Esophagus squamous epithelium (tissue), 5 donors: ENCODE data around the gene PTPA. TPM values are rescaled to one million over a fixed set of nuclear protein-coding genes. Genes with fewer than 3 reads are reported as not detected.
A peak's percentile ranks its signal among the peaks of the same experiment; 100 is the strongest.

Experiments used
- DNase-seq: peaks from one replicate; lab custom pipeline; 2025; lab: John Stamatoyannopoulos, UW
- H3K27ac ChIP-seq, 4 donors: fragments of 200-600 bp; sonication (generic); one replicate each; pipeline ENCODE4 v1.5.1; 2016 to 2019; ENCODE audit warnings: mild to moderate bottlenecking in 1 of 4
- H3K27me3 ChIP-seq, 4 donors: fragments of 200-600 bp; sonication (generic); 1 replicate in 3 of 4; 2 replicates in 1 of 4; pipeline versions ENCODE4 v1.5.1 to v1.6.0; 2017 to 2021; ENCODE audit warnings: antibody characterized with exemption in 1 of 4
- H3K36me3 ChIP-seq, 3 donors: fragments of 200-600 bp; sonication (generic); one replicate each; pipeline ENCODE4 v1.5.1; 2016 to 2019
- H3K4me1 ChIP-seq, 3 donors: fragments of 200-600 bp; sonication (generic); one replicate each; pipeline ENCODE4 v1.5.1; 2017 to 2019
- H3K4me3 ChIP-seq, 4 donors: fragments of 200-600 bp; sonication (generic); 1 replicate in 3 of 4; 2 replicates in 1 of 4; pipeline ENCODE4 v1.5.1; 2016 to 2019; ENCODE audit warnings: mild to moderate bottlenecking in 2 of 4, moderate library complexity in 1 of 4
- H3K9me3 ChIP-seq, 3 donors: fragments of 200-600 bp; sonication (generic); one replicate each; pipeline ENCODE4 v1.5.1; 2016 to 2019
- POLR2A ChIP-seq, 4 donors: fragments of 450-650 bp; IDR thresholded peaks; one replicate each; pipeline ENCODE4 v1.6.1; 2017; ENCODE audit warnings: antibody characterized with exemption in 4 of 4, mild to moderate bottlenecking in 4 of 4, moderate library complexity in 3 of 4
- WGBS, 2 donors: methylation state at CpG; one replicate each; pipeline ENCODE4 v1.1.5; 2018; 5-methylcytosine and 5-hydroxymethylcytosine counted together
- intact Hi-C: fragments of 100-400 bp; cut with DNase I; formaldehyde crosslinking; loops from one replicate; pipeline ENCODE4 v1.15.0; 2022
- total RNA-seq, 4 donors: library from RNA; depleted of rRNA; stranded (reverse); fragments of >200 nt; gene quantifications; one replicate each; pipeline ENCODE4 v1.1.0, GENCODE V29; 2016
- TF ChIP-seq, protein P1 (sequence below), 6 experiments: fragments of 450-650 bp in 4 of 6; fragments of 200-600 bp in 2 of 6; sonication (generic) in 2 of 6; IDR thresholded peaks; one replicate each; pipeline ENCODE4 v1.5.1; 2016 to 2019; ENCODE audit warnings: antibody characterized with exemption in 6 of 6, mild to moderate bottlenecking in 4 of 6, moderate library complexity in 4 of 6
- donor health status: DM: yes; HTN: yes; CAD: no.

The PTPA gene
- total RNA-seq, 4 donors from 2014 or later: 59.1 to 110 (median 80.6) TPM

DNA sequence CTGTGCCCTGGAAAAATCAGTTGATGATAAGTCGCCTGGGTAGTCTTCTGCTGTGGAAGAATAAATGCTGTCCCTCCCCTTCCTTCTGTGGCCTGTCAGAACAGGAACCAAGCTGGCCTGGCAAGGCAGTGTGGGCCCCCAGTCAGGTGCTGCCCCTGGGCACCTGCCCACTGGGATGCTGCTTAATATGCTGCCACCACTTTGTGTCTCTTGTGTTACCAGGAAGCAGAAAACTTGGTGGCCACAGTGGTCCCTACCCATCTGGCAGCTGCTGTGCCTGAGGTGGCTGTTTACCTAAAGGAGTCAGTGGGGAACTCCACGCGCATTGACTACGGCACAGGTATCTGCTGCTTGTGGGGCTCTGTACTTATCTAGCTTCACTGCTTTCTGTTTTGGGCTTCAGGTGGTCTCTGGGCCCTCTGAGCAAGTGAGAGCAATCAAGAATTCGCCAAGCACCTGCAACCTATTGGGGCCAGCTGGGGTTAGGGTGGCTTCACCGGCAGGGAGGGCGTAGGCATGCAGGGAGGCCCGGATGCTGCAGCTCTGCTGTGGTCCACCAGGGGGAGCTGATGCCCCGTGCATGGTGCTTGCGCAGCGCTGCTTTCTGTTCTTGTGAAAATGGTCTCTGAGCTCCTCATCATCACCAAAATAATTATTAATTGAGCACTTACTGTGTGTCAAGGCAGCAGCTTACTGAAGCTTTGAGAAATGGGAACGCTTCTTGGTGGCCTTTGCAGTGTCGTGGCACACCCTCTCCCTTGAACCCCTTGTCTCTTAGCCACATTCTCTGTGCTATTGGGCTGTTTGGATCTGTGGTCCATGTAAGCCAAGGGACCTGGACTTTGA is 20.3 kb downstream of the PTPA start:
- peaks cover 0 to 21% (median 6%) of the 10 kb centered on the region in 3 donors for H3K4me1 ChIP-seq
- no peak overlapping the region for H3K4me3 ChIP-seq
- H3K9me3 ChIP-seq: no peaks in the 10 kb centered on the region
- 22 to 43% methylated on average over 3 to 11 of the region's 13 CpGs for WGBS, 2 donors
- H3K36me3 ChIP-seq: peaks cover 19 to 97% (median 20%) of the 10 kb centered on the region in 3 donors
- peak overlapping the region in 2 of 4 donors; percentile 14 to 39 for H3K27ac ChIP-seq
- no peak for TF ChIP-seq POLR2A (IDR thresholded peaks at IDR 0.05)
- TF ChIP-seq, protein P1, sequence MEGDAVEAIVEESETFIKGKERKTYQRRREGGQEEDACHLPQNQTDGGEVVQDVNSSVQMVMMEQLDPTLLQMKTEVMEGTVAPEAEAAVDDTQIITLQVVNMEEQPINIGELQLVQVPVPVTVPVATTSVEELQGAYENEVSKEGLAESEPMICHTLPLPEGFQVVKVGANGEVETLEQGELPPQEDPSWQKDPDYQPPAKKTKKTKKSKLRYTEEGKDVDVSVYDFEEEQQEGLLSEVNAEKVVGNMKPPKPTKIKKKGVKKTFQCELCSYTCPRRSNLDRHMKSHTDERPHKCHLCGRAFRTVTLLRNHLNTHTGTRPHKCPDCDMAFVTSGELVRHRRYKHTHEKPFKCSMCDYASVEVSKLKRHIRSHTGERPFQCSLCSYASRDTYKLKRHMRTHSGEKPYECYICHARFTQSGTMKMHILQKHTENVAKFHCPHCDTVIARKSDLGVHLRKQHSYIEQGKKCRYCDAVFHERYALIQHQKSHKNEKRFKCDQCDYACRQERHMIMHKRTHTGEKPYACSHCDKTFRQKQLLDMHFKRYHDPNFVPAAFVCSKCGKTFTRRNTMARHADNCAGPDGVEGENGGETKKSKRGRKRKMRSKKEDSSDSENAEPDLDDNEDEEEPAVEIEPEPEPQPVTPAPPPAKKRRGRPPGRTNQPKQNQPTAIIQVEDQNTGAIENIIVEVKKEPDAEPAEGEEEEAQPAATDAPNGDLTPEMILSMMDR (IDR thresholded peaks at IDR 0.05): peak; percentile 94 to 99 (median 98)
- no peak for DNase-seq
- intact Hi-C loops: no loop called here
- H3K27me3 ChIP-seq: no peaks in the 10 kb centered on the region

DNA sequence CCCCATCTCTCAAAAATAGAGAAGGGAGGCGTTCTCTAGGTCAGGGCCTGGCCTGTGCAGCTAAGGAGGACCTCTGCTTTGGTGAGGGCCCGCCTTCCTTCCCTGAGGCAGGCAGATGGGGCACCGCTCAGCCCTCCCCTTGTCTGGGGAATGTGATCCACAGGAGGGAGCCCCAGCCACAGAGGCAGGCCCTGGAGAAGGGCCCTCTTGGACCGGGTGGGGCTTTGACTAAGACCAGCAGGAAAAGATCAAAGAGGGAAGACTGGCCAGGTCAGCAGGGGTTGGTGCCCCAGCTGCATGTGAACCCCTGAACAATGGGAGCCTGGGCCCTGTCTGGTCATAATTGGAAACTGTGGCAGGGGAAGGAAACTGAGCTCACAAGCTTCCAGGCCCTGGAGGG is 21.9 kb downstream of the PTPA start:
- Histone ChIP-seq H3K36me3 (peaks cover 18 to 97% (median 25%) of the 10 kb centered on the region in 3 donors), H3K4me1 (peaks cover 5 to 24% (median 11%) of the 10 kb centered on the region in 3 donors), H3K27ac (no peak overlapping the region), H3K27me3 (no peaks in the 10 kb centered on the region), H3K4me3 (no peak overlapping the region), H3K9me3 (no peaks in the 10 kb centered on the region)
- no peak for DNase-seq
- TF ChIP-seq POLR2A (IDR thresholded peaks at IDR 0.05): no peak
- TF ChIP-seq, protein P1 (IDR thresholded peaks at IDR 0.05): no peak
- WGBS, 2 donors: no CpG with 5 or more reads among the region's 4 CpGs
- intact Hi-C loops: no loop called here

DNA sequence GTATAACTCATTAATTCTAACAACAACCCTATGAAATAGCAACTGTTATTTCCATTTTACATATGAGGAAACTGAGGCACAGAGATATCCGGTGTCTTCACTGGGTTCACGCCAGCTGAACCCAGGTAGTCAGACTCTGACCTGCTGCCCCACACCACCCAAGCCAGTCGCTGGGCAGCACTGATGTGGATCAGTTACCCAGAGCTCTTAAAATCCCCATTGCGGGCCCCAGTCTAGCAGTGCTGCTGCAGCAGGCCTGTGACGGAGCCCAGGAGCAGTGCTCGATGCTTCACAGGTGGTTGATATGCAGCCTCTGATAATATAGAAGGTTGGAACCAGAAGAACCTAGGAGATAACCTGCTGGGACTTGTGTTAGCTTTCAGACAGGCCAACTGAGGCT is 24.3 kb downstream of the PTPA start:
- Histone ChIP-seq H3K9me3 (no peaks in the 10 kb centered on the region), H3K36me3 (peaks cover 13 to 79% (median 25%) of the 10 kb centered on the region in 3 donors), H3K4me1 (peaks cover 25 to 46% (median 30%) of the 10 kb centered on the region in 3 donors), H3K4me3 (no peak overlapping the region), H3K27ac (no peak overlapping the region), H3K27me3 (no peaks in the 10 kb centered on the region)
- WGBS, 2 donors: 91% methylated on average over 3 to 5 of the region's 6 CpGs
- no peak for DNase-seq
- intact Hi-C loops: loop anchor here (5.0 kb wide), 1 partner anchor 477 kb away; no protein-coding TSS in a partner anchor
- TF ChIP-seq POLR2A (IDR thresholded peaks at IDR 0.05): no peak
- TF ChIP-seq, protein P1 (IDR thresholded peaks at IDR 0.05): no peak

DNA sequence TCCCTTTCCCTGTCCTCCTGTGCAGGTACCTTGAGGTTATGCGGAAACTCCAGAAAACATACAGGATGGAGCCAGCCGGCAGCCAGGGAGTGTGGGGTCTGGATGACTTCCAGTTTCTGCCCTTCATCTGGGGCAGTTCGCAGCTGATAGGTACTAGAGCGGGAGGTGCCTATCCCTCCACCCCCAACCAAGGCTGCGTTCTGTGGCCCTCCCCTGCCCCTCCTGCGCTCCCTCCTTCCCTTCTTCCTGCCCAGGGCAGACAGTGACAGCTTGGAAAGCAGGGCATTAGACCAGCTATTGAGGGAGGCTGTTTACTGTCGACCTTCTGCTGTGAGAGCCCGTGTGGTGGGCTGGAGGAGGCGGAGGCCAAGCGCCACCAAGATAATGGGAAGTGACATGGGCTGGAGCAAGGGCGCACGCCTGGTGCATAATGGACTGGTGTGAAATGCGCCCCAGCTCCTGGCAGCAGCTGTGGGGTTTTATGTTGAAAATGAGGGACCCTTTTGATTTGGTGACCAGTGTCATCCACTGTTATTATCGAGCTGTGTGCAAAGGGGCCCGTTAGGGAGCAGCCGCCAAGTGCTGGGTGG is 25.3 kb downstream of the PTPA start:
- DNase-seq: no peak
- H3K27me3 ChIP-seq: no peaks in the 10 kb centered on the region
- H3K9me3 ChIP-seq: no peaks in the 10 kb centered on the region
- WGBS, 2 donors: 74 to 78% methylated on average over 9 to 13 of the region's 16 CpGs
- H3K4me3 ChIP-seq: no peak overlapping the region
- TF ChIP-seq, protein P1 (IDR thresholded peaks at IDR 0.05): no peak
- no peak for TF ChIP-seq POLR2A (IDR thresholded peaks at IDR 0.05)
- intact Hi-C loops: loop anchor here (5.0 kb wide), 1 partner anchor 476 kb away; no protein-coding TSS in a partner anchor
- H3K36me3 ChIP-seq: peaks cover 13 to 69% (median 25%) of the 10 kb centered on the region in 3 donors
- H3K4me1 ChIP-seq: peaks cover 35 to 51% (median 37%) of the 10 kb centered on the region in 3 donors
- H3K27ac ChIP-seq: peak overlapping the region in 3 of 4 donors; percentile 97 to 99 (median 99)
